Activated CD4-positive, alpha-beta T cell treated with anti-CD3 and anti-CD28 coated beads for 36 hours (primary cell): ENCODE results near the gene CAMTA1. TPM values are rescaled to one million over a fixed set of nuclear protein-coding genes. Genes with fewer than 3 reads are reported as not detected.
A peak's percentile ranks its signal among the peaks of the same experiment; 100 is the strongest.

ENCODE experiments used
- ATAC-seq: fragments of 200-7000 bp; cut with Tn5 transposase; one replicate; pipeline ENCODE4 v1.10.0; 2021; ENCODE audit warnings: mild to moderate bottlenecking, moderate library complexity
- CTCF ChIA-PET: fragments of 350-600 bp; sonication (Branson Sonifier 250); formaldehyde crosslinking; loops from one replicate; lab custom pipeline; 2021; ENCODE audit warnings: antibody characterized with exemption; lab: Charles Lee
- POLR2A ChIA-PET: fragments of 350-600 bp; sonication (Branson Sonifier 250); formaldehyde crosslinking; loops from one replicate; lab custom pipeline; 2021; ENCODE audit warnings: antibody characterized with exemption, inconsistent platforms; lab: Charles Lee
- DNase-seq: peaks from one replicate; pipeline ENCODE4 v3.0.0-alpha.2; 2020
- H3K27ac Mint-ChIP-seq: one replicate; pipeline ENCODE4 v1.8.0; 2021; ENCODE audit warnings: mixed read lengths
- H3K27me3 Mint-ChIP-seq: one replicate; pipeline ENCODE4 v1.8.0; 2021; ENCODE audit warnings: mixed read lengths
- H3K36me3 Mint-ChIP-seq: one replicate; pipeline ENCODE4 v1.8.0; 2021; ENCODE audit warnings: low read depth, mixed read lengths
- H3K4me1 Mint-ChIP-seq: one replicate; pipeline ENCODE4 v1.8.0; 2021; ENCODE audit warnings: mixed read lengths
- H3K4me3 Mint-ChIP-seq: one replicate; pipeline ENCODE4 v1.8.0; 2021; ENCODE audit warnings: mild to moderate bottlenecking, moderate library complexity, mixed read lengths
- H3K9me3 Mint-ChIP-seq: one replicate; pipeline ENCODE4 v1.8.0; 2021; ENCODE audit warnings: low read depth, mixed read lengths
- intact Hi-C, 2 experiments: fragments of 100-400 bp; cut with DNase I in 1 of 2; cut with micrococcal nuclease in 1 of 2; formaldehyde crosslinking; loops; one replicate each; pipeline versions ENCODE4 v1.14.2 to v1.15.1; 2022 to 2024; cut with DNase I, micrococcal nuclease
- total RNA-seq, 2 experiments: library from RNA; stranded (reverse); gene quantifications; one replicate each; pipeline ENCODE4 v1.2.3, GENCODE V29; 2021

CAMTA1 gene
- total RNA-seq, 2 experiments from 2014 or later = 62.3 to 76.7 TPM

- POLR2A ChIA-PET = no interaction called here
- no peak for ATAC-seq
These were observed 413.4 kb downstream of the CAMTA1 start for GRCh38 chr1:7198664-7199063.

GRCh38 chr1:7199077-7199779 is 414.0 kb downstream of the CAMTA1 start:
- ATAC-seq = no peak
- POLR2A ChIA-PET = no interaction called here

More at GRCh38 chr1:7198664-7199063, 413.4 kb downstream of the CAMTA1 start:
- Mint-ChIP-seq H3K4me3 (no peak overlapping the region), H3K4me1 (peaks cover 2% of the 10 kb centered on the region), H3K36me3 (no peaks in the 10 kb centered on the region), H3K9me3 (no peaks in the 10 kb centered on the region), H3K27ac (no peak overlapping the region), H3K27me3 (peaks cover 12% of the 10 kb centered on the region)
- no peak for DNase-seq
- intact Hi-C loops = no loop called here
- CTCF ChIA-PET = no interaction called here

GRCh38 chr1:7207875-7208646 is 422.8 kb downstream of the CAMTA1 start:
- Mint-ChIP-seq H3K36me3 (no peaks in the 10 kb centered on the region), H3K4me3 (no peak overlapping the region), H3K9me3 (no peaks in the 10 kb centered on the region), H3K4me1 (no peaks in the 10 kb centered on the region), H3K27ac (no peak overlapping the region), H3K27me3 (peaks cover 36% of the 10 kb centered on the region)
- intact Hi-C loops = loop anchor here in 1 of 2 experiments (1.0 to 2.0 kb wide), 2 partner anchors 165 to 414 kb away; no protein-coding TSS in a partner anchor
- ChIA-PET POLR2A (no interaction called here), CTCF (interaction anchor here (0.6 to 1.8 kb wide), 5 partner anchors 13 to 489 kb away, joined by 3 to 7 read pairs (median 3); no protein-coding TSS in a partner anchor)
- peak; percentile 70 for DNase-seq
- peak; percentile 72 for ATAC-seq

More at GRCh38 chr1:7199077-7199779, 414.0 kb downstream of the CAMTA1 start:
- CTCF ChIA-PET = no interaction called here
- intact Hi-C loops = no loop called here
- no peak overlapping the region for H3K4me3 Mint-ChIP-seq
- no peak for DNase-seq
- H3K27me3 Mint-ChIP-seq = peaks cover 12% of the 10 kb centered on the region
- H3K27ac Mint-ChIP-seq = no peak overlapping the region
- H3K36me3 Mint-ChIP-seq = no peaks in the 10 kb centered on the region
- peaks cover 2% of the 10 kb centered on the region for H3K4me1 Mint-ChIP-seq
- no peaks in the 10 kb centered on the region for H3K9me3 Mint-ChIP-seq

- no peak overlapping the region for H3K4me3 Mint-ChIP-seq
- ChIA-PET CTCF (interaction anchor here (1.1 to 1.8 kb wide), 2 partner anchors 143 to 166 kb away, joined by 4 to 7 read pairs; no protein-coding TSS in a partner anchor), POLR2A (no interaction called here)
- intact Hi-C loops = loop anchor here in 1 of 2 experiments (1.0 kb wide), 1 partner anchor 414 kb away; no protein-coding TSS in a partner anchor
- H3K36me3 Mint-ChIP-seq = no peaks in the 10 kb centered on the region
- no peaks in the 10 kb centered on the region for H3K4me1 Mint-ChIP-seq
- no peak overlapping the region for H3K27ac Mint-ChIP-seq
- no peaks in the 10 kb centered on the region for H3K9me3 Mint-ChIP-seq
- H3K27me3 Mint-ChIP-seq = peaks cover 37% of the 10 kb centered on the region
- DNase-seq (no peak), ATAC-seq (no peak)
These were observed 423.5 kb downstream of the CAMTA1 start for GRCh38 chr1:7208647-7209180.

- Mint-ChIP-seq H3K4me1 (no peaks in the 10 kb centered on the region), H3K36me3 (no peaks in the 10 kb centered on the region), H3K27ac (no peak overlapping the region), H3K9me3 (no peaks in the 10 kb centered on the region), H3K27me3 (peaks cover 37% of the 10 kb centered on the region), H3K4me3 (no peak overlapping the region)
- intact Hi-C loops = no loop called here
- POLR2A ChIA-PET = no interaction called here
- CTCF ChIA-PET = no interaction called here
- DNase-seq (no peak), ATAC-seq (no peak)
These were observed 424.1 kb downstream of the CAMTA1 start for GRCh38 chr1:7209336-7209735.

GRCh38 chr1:7218210-7218832 is 433.1 kb downstream of the CAMTA1 start:
- H3K4me3 Mint-ChIP-seq = no peak overlapping the region
- no peaks in the 10 kb centered on the region for H3K4me1 Mint-ChIP-seq
- no peaks in the 10 kb centered on the region for H3K9me3 Mint-ChIP-seq
- H3K27me3 Mint-ChIP-seq = peaks cover 21% of the 10 kb centered on the region
- ATAC-seq (no peak), DNase-seq (peak; percentile 52)
- POLR2A ChIA-PET = no interaction called here
- CTCF ChIA-PET = interaction anchor here (1.6 kb wide), 1 partner anchor 499 kb away, joined by 5 read pairs; no protein-coding TSS in a partner anchor
- no peaks in the 10 kb centered on the region for H3K36me3 Mint-ChIP-seq
- H3K27ac Mint-ChIP-seq = no peak overlapping the region
- intact Hi-C loops = loop anchor here (1.0 to 10.0 kb wide), 6 partner anchors 148 to 732 kb away; no protein-coding TSS in a partner anchor

- Mint-ChIP-seq H3K9me3 (no peaks in the 10 kb centered on the region), H3K27ac (no peak overlapping the region), H3K4me3 (no peak overlapping the region), H3K4me1 (no peaks in the 10 kb centered on the region), H3K27me3 (peaks cover 20% of the 10 kb centered on the region), H3K36me3 (no peaks in the 10 kb centered on the region)
- no peak for DNase-seq
- CTCF ChIA-PET = no interaction called here
- intact Hi-C loops = loop anchor here (2.0 to 10.0 kb wide), 4 partner anchors 174 to 732 kb away; no protein-coding TSS in a partner anchor
- no peak for ATAC-seq
- POLR2A ChIA-PET = no interaction called here
These were observed 433.8 kb downstream of the CAMTA1 start for GRCh38 chr1:7219031-7219430.

- Mint-ChIP-seq H3K9me3 (no peaks in the 10 kb centered on the region), H3K27ac (no peak overlapping the region), H3K27me3 (peaks cover 20% of the 10 kb centered on the region), H3K36me3 (no peaks in the 10 kb centered on the region), H3K4me3 (no peak overlapping the region), H3K4me1 (no peaks in the 10 kb centered on the region)
- DNase-seq (no peak), ATAC-seq (no peak)
- intact Hi-C loops = loop anchor here in 1 of 2 experiments (5.0 kb wide), 1 partner anchor 427 kb away; no protein-coding TSS in a partner anchor
- ChIA-PET POLR2A (no interaction called here), CTCF (interaction anchor here (1.0 kb wide), 1 partner anchor 177 kb away, joined by 4 read pairs; no protein-coding TSS in a partner anchor)
These were observed 434.8 kb downstream of the CAMTA1 start for GRCh38 chr1:7220007-7220406.

- ChIA-PET POLR2A (no interaction called here), CTCF (interaction anchor here (0.6 to 1.0 kb wide), 2 partner anchors 13 to 178 kb away, joined by 3 to 4 read pairs; no protein-coding TSS in a partner anchor)
- Mint-ChIP-seq H3K4me3 (no peak overlapping the region), H3K27ac (no peak overlapping the region), H3K4me1 (no peaks in the 10 kb centered on the region), H3K9me3 (no peaks in the 10 kb centered on the region), H3K36me3 (no peaks in the 10 kb centered on the region), H3K27me3 (peaks cover 22% of the 10 kb centered on the region)
- DNase-seq (no peak), ATAC-seq (no peak)
- intact Hi-C loops = loop anchor here in 1 of 2 experiments (5.0 kb wide), 1 partner anchor 427 kb away; no protein-coding TSS in a partner anchor
These were observed 435.5 kb downstream of the CAMTA1 start for GRCh38 chr1:7220712-7221252.

GRCh38 chr1:7221826-7222694 is 436.8 kb downstream of the CAMTA1 start:
- Mint-ChIP-seq H3K4me1 (no peaks in the 10 kb centered on the region), H3K27ac (no peak overlapping the region), H3K27me3 (peaks cover 13% of the 10 kb centered on the region), H3K4me3 (no peak overlapping the region), H3K36me3 (no peaks in the 10 kb centered on the region), H3K9me3 (no peaks in the 10 kb centered on the region)
- POLR2A ChIA-PET = no interaction called here
- intact Hi-C loops = loop anchor here in 1 of 2 experiments (5.0 kb wide), 1 partner anchor 425 kb away; no protein-coding TSS in a partner anchor
- DNase-seq (no peak), ATAC-seq (no peak)
- CTCF ChIA-PET = no interaction called here
